CD4-positive, CD25-positive, alpha-beta regulatory T cell (primary cell): ENCODE data around the gene SMYD5. TPM values are rescaled to one million over a fixed set of nuclear protein-coding genes. Genes with fewer than 3 reads are reported as not detected.

Experiments used
- ATAC-seq, 2 donors: fragments of 150-1000 bp; cut with Tn5 transposase; one replicate each; pipeline ENCODE4 v1.10.0; 2021; ENCODE audit warnings: low read depth in 2 of 2, moderate number of reproducible peaks in 2 of 2, moderate library complexity in 1 of 2
- DNase-seq, 3 donors: peaks; one replicate each; pipeline versions ENCODE4 v3.0.0 to v3.0.0-alpha.2; 2012 to 2022; ENCODE audit warnings: mixed read lengths in 1 of 3
- H3K27ac ChIP-seq: one replicate; pipeline ENCODE4 v1.7.0; 2013; ENCODE audit warnings: mild to moderate bottlenecking, low read length; ENCODE audit not compliant: insufficient read depth, poor library complexity, severe bottlenecking
- H3K27me3 ChIP-seq: one replicate; pipeline ENCODE4 v1.7.0; 2013; ENCODE audit warnings: low read length; ENCODE audit not compliant: control insufficient read depth, insufficient read depth
- H3K36me3 ChIP-seq: one replicate; pipeline ENCODE4 v1.7.0; 2013; ENCODE audit warnings: mild to moderate bottlenecking, low read length, moderate library complexity; ENCODE audit not compliant: control insufficient read depth, insufficient read depth
- H3K4me1 ChIP-seq: 2 replicates; pipeline ENCODE4 v1.7.0; 2013; ENCODE audit warnings: mild to moderate bottlenecking, low read length; ENCODE audit not compliant: insufficient read depth, control insufficient read depth, poor library complexity, severe bottlenecking
- H3K4me3 ChIP-seq: one replicate; pipeline ENCODE4 v1.7.0; 2013; ENCODE audit warnings: low read depth, mild to moderate bottlenecking, low read length, moderate library complexity
- H3K9me3 ChIP-seq, 2 experiments: 1 replicate in 1 of 2; 2 replicates in 1 of 2; pipeline ENCODE4 v1.7.0; 2013; ENCODE audit warnings: low read length in 2 of 2, mild to moderate bottlenecking in 1 of 2, moderate library complexity in 1 of 2; ENCODE audit not compliant: control insufficient read depth in 2 of 2
- H3K27ac Mint-ChIP-seq, 3 donors: one replicate each; pipeline ENCODE4 v1.8.0; 2020 to 2022; ENCODE audit warnings: mild to moderate bottlenecking in 3 of 3, mixed read lengths in 3 of 3, moderate library complexity in 2 of 3
- H3K27me3 Mint-ChIP-seq: one replicate; pipeline ENCODE4 v1.8.0; 2022; ENCODE audit warnings: mild to moderate bottlenecking, mixed read lengths
- H3K36me3 Mint-ChIP-seq: one replicate; pipeline ENCODE4 v1.8.0; 2020; ENCODE audit warnings: mixed read lengths
- H3K4me1 Mint-ChIP-seq, 4 donors: one replicate each; pipeline ENCODE4 v1.8.0; 2020 to 2022; ENCODE audit warnings: mixed read lengths in 4 of 4, mild to moderate bottlenecking in 1 of 4
- H3K4me3 Mint-ChIP-seq, 4 donors: one replicate each; pipeline ENCODE4 v1.8.0; 2020 to 2022; ENCODE audit warnings: mild to moderate bottlenecking in 4 of 4, mixed read lengths in 4 of 4, moderate library complexity in 3 of 4
- H3K9me3 Mint-ChIP-seq, 7 donors: one replicate each; pipeline ENCODE4 v1.8.0; 2020 to 2022; ENCODE audit warnings: mixed read lengths in 7 of 7, mild to moderate bottlenecking in 3 of 7, moderate library complexity in 2 of 7
- polyA plus RNA-seq, 4 donors: library from polyadenylated mRNA; unstranded; fragments of 300-500 nt; fragmentation: Illumina TruSeq; gene quantifications; one replicate each; pipeline ENCODE4 v1.2.3, GENCODE V29; 2021
- total RNA-seq: library from RNA; stranded (reverse); gene quantifications from one replicate; pipeline ENCODE4 v1.2.3, GENCODE V29; 2022

SMYD5 gene
- total and polyA plus RNA-seq, 5 donors from 2014 or later: 13.8 to 30.3 (median 18.5) TPM

GRCh38 chr2:73254343-73255006, 40.4 kb downstream of the SMYD5 start:
- Mint-ChIP-seq H3K27ac (peak overlapping the region in 1 of 3 donors; percentile 15), H3K4me3 (no peak overlapping the region), H3K4me1 (peaks cover 0 to 7% (median 0%) of the 10 kb centered on the region in 4 donors), H3K9me3 (no peaks in the 10 kb centered on the region), H3K36me3 (peaks cover 16% of the 10 kb centered on the region), H3K27me3 (no peaks in the 10 kb centered on the region)
- ATAC-seq (no peak), DNase-seq (no peak)
- Histone ChIP-seq H3K9me3 (no peaks in the 10 kb centered on the region), H3K4me1 (peaks cover 6% of the 10 kb centered on the region), H3K36me3 (peaks cover 47% of the 10 kb centered on the region), H3K27me3 (no peaks in the 10 kb centered on the region), H3K4me3 (no peak overlapping the region), H3K27ac (no peak overlapping the region)

GRCh38 chr2:73255007-73255644, 41.1 kb downstream of the SMYD5 start:
- H3K36me3 Mint-ChIP-seq: peaks cover 9% of the 10 kb centered on the region
- H3K27ac Mint-ChIP-seq: peak overlapping the region in 1 of 3 donors; percentile 66
- H3K4me3 Mint-ChIP-seq: no peak overlapping the region
- no peaks in the 10 kb centered on the region for H3K27me3 ChIP-seq
- no peaks in the 10 kb centered on the region for H3K27me3 Mint-ChIP-seq
- H3K4me1 Mint-ChIP-seq: peaks cover 0 to 7% (median 0%) of the 10 kb centered on the region in 4 donors
- no peak overlapping the region for H3K27ac ChIP-seq
- peaks cover 6% of the 10 kb centered on the region for H3K4me1 ChIP-seq
- H3K36me3 ChIP-seq: peaks cover 44% of the 10 kb centered on the region
- H3K9me3 ChIP-seq: no peaks in the 10 kb centered on the region
- H3K4me3 ChIP-seq: no peak overlapping the region
- H3K9me3 Mint-ChIP-seq: no peaks in the 10 kb centered on the region
- DNase-seq: no peak
- peak in 1 of 2 donors; percentile 10 for ATAC-seq

- Histone ChIP-seq H3K9me3 (no peaks in the 10 kb centered on the region), H3K36me3 (peaks cover 35% of the 10 kb centered on the region), H3K4me1 (peaks cover 6% of the 10 kb centered on the region), H3K27ac (no peak overlapping the region), H3K4me3 (no peak overlapping the region), H3K27me3 (no peaks in the 10 kb centered on the region)
- Mint-ChIP-seq H3K27me3 (no peaks in the 10 kb centered on the region), H3K9me3 (no peaks in the 10 kb centered on the region), H3K4me1 (peaks cover 0 to 7% (median 0%) of the 10 kb centered on the region in 4 donors), H3K36me3 (peaks cover 1% of the 10 kb centered on the region), H3K4me3 (no peak overlapping the region), H3K27ac (peak overlapping the region in 1 of 3 donors; percentile 17)
- ATAC-seq (no peak), DNase-seq (no peak)
Measured at GRCh38 chr2:73255907-73256617, 42.0 kb downstream of the SMYD5 start.

GRCh38 chr2:73256618-73256922, 42.5 kb downstream of the SMYD5 start:
- Histone ChIP-seq H3K4me1 (peaks cover 6% of the 10 kb centered on the region), H3K36me3 (peaks cover 31% of the 10 kb centered on the region), H3K27me3 (no peaks in the 10 kb centered on the region), H3K4me3 (no peak overlapping the region), H3K9me3 (no peaks in the 10 kb centered on the region), H3K27ac (no peak overlapping the region)
- peaks cover 0 to 7% (median 0%) of the 10 kb centered on the region in 4 donors for H3K4me1 Mint-ChIP-seq
- H3K4me3 Mint-ChIP-seq: no peak overlapping the region
- H3K27me3 Mint-ChIP-seq: no peaks in the 10 kb centered on the region
- DNase-seq (no peak), ATAC-seq (no peak)
- peak overlapping the region in 1 of 3 donors; percentile 23 for H3K27ac Mint-ChIP-seq
- H3K9me3 Mint-ChIP-seq: no peaks in the 10 kb centered on the region
- H3K36me3 Mint-ChIP-seq: peaks cover 2% of the 10 kb centered on the region

- Histone ChIP-seq H3K4me1 (peaks cover 6% of the 10 kb centered on the region), H3K27me3 (no peaks in the 10 kb centered on the region), H3K36me3 (peaks cover 27% of the 10 kb centered on the region), H3K27ac (no peak overlapping the region), H3K4me3 (no peak overlapping the region), H3K9me3 (no peaks in the 10 kb centered on the region)
- Mint-ChIP-seq H3K9me3 (no peaks in the 10 kb centered on the region), H3K4me3 (no peak overlapping the region), H3K36me3 (peaks cover 4% of the 10 kb centered on the region), H3K4me1 (peaks cover 0 to 7% (median 0%) of the 10 kb centered on the region in 4 donors), H3K27me3 (no peaks in the 10 kb centered on the region), H3K27ac (peak overlapping the region in 1 of 3 donors; percentile 23)
- DNase-seq (no peak), ATAC-seq (no peak)
Measured at GRCh38 chr2:73257021-73257420, 43.0 kb downstream of the SMYD5 start.

GRCh38 chr2:73257425-73258125, 43.5 kb downstream of the SMYD5 start:
- no peaks in the 10 kb centered on the region for H3K27me3 ChIP-seq
- peaks cover 22% of the 10 kb centered on the region for H3K36me3 ChIP-seq
- Mint-ChIP-seq H3K36me3 (peaks cover 4% of the 10 kb centered on the region), H3K27me3 (no peaks in the 10 kb centered on the region), H3K4me3 (no peak overlapping the region), H3K27ac (no peak overlapping the region), H3K9me3 (no peaks in the 10 kb centered on the region), H3K4me1 (peaks cover 0 to 7% (median 0%) of the 10 kb centered on the region in 4 donors)
- H3K4me3 ChIP-seq: no peak overlapping the region
- ATAC-seq (peak in 1 of 2 donors; percentile 30), DNase-seq (no peak)
- H3K4me1 ChIP-seq: peaks cover 6% of the 10 kb centered on the region
- H3K9me3 ChIP-seq: no peaks in the 10 kb centered on the region
- no peak overlapping the region for H3K27ac ChIP-seq

- Mint-ChIP-seq H3K36me3 (peaks cover 4% of the 10 kb centered on the region), H3K9me3 (no peaks in the 10 kb centered on the region), H3K4me3 (peak overlapping the region in 1 of 4 donors; percentile 80), H3K27ac (no peak overlapping the region), H3K27me3 (no peaks in the 10 kb centered on the region), H3K4me1 (peaks cover 0 to 7% (median 0%) of the 10 kb centered on the region in 4 donors)
- Histone ChIP-seq H3K27ac (no peak overlapping the region), H3K9me3 (no peaks in the 10 kb centered on the region), H3K36me3 (peaks cover 20% of the 10 kb centered on the region), H3K4me3 (no peak overlapping the region), H3K27me3 (no peaks in the 10 kb centered on the region), H3K4me1 (peaks cover 6% of the 10 kb centered on the region)
- ATAC-seq: no peak
- no peak for DNase-seq
Measured at GRCh38 chr2:73258186-73258912, 44.3 kb downstream of the SMYD5 start.
